ENCODE data around the gene ZFP57. TPM values are rescaled to one million over a fixed set of nuclear protein-coding genes. Genes with fewer than 3 reads are reported as not detected.

ZFP57 gene
- 2.1 TPM for total RNA-seq

DNA sequence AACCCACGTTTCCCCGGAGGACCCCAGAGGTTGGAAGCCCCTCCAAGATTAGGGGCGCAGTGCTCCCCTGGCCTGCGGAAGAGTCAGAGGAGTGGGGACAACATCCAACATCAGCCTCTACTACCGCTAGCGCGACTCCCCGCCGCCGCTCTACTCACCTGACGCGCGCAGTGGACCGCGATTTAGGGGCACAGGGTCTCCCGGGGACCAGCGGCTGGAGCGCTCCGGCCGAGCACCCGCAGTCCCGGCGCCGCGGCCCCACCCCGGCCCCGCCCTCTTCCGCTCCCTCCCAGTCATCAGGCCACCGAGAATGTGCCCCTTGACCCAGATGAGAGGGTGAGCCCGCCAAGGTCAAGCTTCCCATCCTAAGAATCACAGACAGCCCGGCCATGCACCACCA lies at the start of gene ZFP57:
ZFP57 (minus strand) TSS at position 249 of the 400 bp plus-strand sequence. CDS start 4,149 bp downstream, outside the sequence.
- ATAC-seq: no peak

DNA sequence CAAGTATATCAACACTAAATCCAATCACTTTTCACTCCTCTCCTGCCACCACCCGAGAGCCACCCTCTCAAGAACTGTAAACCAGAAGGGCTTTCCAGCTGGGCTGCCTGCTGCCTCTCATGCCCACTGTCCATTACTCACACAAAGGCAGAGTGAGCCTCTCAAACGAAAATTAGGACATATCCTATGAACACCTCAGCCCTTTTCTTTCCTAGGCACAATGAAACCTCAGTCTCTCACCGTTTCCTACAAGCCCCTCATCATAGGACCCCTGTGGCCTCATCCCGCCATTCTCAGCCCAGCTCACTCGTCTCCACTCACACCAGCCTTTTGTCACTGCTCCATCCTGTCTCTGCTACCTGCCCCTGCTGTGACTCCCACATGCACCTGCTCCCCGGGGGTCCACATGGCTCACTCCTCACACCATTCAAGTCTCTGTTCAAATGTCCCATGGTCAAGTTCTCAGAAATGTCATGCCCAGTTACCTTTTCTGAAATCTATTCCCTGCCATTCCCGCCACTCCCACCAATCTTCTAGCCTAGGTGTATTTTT lies 49.7 kb upstream of the ZFP57 start:
- no peak for ATAC-seq

DNA sequence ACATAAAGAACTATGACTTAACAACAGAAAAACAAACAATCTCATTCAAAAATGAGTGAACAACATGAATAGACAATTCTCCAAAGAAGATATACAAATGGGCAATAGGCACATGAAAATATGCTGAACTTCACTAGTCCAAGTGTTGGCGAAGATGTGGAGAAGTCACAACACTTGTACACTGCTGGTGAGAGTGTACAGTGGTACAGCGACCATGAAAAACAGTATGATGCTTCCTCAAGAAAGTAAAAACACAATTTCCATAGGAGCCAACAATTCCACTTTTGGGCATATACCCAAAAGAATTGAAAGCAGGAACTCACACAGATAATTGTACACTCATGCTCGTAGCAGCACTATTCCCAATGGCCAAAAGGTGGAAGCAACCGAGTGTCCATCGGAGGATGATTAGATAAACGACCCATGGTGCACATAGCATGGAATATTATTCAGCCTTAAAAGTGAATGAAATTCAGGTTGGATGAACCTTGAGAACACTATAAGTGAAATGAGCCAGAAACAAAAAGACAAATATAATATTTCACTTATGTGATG lies 48.9 kb upstream of the ZFP57 start:
- no peak for ATAC-seq

DNA sequence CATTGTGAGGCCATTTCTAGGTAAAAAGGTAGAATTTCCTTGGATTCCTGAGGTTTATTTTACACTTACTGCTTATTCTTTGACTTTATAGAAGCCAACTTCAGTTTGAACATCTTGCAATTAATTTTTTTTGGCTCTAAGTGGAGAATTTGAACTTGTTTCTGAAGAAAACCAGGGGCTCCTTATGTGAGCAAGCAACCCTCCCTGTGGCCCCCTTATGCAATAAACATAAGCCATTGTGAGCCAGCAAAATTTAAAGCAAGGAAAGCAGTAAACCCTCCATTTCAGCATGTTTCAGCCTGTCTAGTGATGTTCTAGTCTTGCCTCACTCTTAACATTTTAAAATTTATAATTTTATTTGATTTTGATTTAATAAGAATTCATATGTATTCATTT lies 47.9 kb upstream of the ZFP57 start:
- ATAC-seq: no peak

DNA sequence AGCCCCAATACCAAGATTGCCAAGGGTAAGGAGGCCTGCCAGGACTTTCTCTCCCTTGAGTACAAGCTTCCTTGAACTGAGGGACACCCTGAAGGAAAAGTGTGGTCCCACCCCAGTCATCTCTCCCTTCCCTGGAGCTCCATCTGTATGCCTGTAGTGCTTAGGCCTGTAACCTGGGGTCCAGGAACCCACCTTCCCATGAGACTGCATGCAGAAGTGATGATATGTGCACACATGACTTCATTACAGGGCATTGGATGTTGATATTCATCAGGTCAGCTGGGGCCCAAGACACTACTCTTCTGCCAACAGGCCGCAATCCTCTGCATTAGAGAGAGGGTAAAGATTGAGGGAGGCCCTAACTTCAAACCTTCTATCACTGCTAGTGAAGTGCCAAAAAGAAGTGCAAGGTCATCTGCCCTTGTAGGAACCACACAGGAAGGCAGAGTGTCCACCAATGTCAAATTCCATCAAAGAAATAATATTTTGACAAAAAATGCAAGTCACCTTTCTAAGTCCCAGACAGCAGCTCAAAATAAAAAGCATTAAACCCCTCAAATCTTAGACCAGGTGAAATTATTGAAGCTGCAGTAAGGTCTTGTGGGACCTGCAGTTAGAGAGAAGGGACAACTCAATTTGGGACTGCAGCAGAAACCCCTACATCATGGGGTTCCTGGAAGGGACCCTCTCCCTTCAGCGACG lies 47.4 kb upstream of the ZFP57 start:
- no peak for ATAC-seq

DNA sequence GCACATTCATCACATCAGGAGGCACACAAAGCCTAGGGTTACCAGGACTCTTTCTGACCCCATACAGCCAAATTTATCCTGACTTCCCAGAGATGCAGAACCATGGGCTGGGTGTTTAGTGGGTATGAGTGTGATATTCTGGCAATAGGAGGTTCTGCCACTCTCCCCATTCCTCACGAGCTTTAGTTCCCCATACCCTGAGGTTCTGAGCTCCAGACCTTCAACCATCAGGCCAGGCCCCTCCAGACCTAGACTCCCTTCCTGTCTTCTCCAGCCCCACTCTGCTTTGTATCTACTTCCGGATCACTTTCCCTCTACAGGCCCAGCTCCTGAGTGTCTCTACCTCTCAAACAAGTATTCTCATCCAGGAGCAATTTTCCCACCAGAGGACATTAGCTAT lies 46.7 kb upstream of the ZFP57 start:
- ATAC-seq: no peak

DNA sequence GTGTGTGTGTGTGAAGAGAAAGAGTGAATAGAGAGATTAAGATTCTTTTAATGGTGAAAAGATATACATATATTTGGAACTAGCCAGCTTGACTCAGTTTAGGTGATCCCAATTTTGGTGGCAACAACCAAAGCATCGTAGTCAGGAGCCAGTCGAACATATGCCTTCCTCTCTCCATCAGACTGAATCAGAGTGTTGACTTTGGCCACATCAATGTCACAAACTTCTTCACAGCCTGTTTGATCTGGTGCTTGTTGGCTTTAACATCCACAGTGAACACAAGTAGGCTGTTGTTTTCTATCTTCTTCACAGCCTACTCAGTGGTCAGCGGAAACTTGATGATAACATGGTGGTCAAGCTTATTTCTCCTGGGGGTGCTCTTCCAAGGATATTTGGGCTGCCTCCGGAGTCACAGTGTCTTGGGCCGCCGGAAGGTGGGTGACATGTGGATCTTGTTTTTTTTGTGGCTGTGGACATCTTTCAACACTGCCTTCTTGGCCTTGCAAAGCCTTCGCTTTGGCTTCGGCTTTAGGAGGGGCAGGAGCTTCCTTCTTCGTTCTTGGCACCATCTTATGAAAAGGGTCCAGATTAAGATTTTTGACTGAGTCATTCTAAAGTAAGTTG lies 45.7 kb upstream of the ZFP57 start:
- ATAC-seq: no peak

DNA sequence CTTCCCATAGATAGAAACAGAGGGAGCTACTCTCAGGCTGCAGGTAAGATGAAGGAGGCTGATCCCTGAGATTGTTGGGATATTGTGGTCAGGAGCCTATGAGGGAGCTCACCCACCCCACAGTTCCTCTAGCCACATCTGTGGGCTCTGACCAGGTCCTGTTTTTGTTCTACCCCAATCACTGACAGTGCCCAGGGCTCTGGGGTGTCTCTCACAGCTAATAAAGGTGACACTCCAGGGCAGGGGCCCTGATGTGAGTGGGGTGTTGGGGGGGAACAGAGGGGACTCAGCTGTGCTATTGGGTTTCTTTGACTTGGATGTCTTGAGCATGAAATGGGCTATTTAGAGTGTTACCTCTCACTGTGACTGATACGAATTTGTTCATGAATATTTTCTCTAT lies 45.0 kb upstream of the ZFP57 start:
- no peak for ATAC-seq

DNA sequence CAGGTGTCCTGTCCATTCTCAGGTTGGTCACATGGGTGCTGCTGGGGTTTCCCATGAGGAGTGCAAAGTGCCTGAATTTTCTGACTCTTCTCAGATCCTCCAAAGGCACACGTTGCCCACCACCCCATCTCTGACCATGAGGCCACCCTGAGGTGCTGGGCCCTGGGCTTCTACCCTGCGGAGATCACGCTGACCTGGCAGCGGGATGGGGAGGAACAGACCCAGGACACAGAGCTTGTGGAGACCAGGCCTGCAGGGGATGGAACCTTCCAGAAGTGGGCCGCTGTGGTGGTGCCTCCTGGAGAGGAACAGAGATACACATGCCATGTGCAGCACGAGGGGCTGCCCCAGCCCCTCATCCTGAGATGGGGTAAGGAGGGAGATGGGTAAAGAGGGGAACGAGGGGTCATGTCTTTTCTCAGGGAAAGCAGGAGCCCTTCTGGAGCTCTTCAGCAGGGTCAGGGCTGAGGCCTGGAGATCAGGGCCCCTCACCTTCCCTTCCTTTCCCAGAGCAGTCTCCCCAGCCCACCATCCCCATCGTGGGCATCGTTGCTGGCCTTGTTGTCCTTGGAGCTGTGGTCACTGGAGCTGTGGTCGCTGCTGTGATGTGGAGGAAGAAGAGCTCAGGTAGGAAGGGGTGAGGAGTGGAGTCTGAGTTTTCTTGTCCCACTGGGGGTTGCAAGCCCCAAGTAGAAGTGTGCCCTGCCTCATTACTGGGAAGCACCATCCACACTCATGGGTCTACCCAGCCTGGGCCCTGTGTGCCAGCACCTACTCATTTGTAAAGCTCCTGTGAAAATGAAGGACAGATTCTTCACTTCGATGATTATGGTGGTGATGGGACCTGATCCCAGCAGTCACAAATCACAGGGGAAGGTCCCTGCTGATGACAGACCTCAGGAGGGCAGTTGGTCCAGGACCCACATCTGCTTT lies 44.3 kb upstream of the ZFP57 start:
- no peak for ATAC-seq

DNA sequence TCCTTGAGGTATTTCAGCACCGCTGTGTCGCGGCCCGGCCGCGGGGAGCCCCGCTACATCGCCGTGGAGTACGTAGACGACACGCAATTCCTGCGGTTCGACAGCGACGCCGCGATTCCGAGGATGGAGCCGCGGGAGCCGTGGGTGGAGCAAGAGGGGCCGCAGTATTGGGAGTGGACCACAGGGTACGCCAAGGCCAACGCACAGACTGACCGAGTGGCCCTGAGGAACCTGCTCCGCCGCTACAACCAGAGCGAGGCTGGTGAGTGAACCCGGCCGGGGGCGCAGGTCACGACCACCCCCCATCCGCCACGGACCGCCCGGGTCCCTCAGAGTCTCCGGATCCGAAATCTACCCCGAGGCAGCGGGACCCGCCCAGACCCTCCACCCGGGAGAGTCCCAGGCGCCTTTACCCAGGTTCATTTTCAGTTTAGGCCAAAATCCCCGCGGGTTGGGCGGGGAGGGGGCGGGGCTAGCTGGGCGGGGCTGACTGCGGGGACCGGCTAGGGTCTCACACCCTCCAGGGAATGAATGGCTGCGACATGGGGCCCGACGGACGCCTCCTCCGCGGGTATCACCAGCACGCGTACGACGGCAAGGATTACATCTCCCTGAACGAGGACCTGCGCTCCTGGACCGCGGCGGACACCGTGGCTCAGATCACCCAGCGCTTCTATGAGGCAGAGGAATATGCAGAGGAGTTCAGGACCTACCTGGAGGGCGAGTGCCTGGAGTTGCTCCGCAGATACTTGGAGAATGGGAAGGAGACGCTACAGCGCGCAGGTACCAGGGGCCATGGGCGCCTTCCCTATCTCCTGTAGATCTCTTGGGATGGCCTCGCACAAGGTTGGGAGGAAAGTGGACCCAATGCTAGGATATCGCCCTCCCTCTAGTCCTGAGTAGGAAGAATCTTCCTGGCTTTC lies 43.0 kb upstream of the ZFP57 start:
- ATAC-seq: peak; percentile 53

DNA sequence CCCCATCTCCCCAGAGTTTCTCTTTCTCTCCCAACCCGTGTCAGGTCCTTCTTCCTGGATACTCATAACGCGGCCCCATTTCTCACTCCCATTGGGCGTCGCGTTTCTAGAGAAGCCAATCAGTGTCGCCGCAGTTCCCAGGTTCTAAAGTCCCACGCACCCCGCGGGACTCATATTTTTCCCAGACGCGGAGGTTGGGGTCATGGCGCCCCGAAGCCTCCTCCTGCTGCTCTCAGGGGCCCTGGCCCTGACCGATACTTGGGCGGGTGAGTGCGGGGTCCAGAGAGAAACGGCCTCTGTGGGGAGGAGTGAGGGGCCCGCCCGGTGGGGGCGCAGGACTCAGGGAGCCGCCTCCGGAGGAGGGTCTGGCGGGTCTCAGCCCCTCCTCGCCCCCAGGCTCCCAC lies 42.3 kb upstream of the ZFP57 start, which contains the start of gene HLA-F:
HLA-F (plus strand) TSS at position 173 of the 404 bp plus-strand sequence; CDS start at position 203, 30 bp downstream.
- ATAC-seq: peak; percentile 91

DNA sequence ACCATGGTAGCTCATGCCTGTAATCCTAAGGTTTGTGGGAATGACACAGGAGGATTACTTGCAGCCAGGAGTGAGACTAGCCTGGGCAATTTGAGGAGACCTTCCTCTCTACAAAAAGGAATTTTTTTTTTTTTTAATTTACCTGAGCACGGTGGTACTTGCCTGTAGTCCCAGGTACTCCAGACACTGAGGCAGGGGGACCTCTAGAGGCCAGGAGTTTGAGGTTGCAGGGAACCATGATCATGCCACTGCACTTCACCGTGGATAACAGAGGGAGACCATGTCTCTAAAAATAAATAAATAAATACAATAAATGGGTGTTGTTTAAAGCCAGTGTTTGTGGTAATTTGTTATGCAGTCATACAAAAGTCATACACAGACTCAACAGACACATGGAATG lies 39.9 kb upstream of the ZFP57 start:
- ATAC-seq: no peak

DNA sequence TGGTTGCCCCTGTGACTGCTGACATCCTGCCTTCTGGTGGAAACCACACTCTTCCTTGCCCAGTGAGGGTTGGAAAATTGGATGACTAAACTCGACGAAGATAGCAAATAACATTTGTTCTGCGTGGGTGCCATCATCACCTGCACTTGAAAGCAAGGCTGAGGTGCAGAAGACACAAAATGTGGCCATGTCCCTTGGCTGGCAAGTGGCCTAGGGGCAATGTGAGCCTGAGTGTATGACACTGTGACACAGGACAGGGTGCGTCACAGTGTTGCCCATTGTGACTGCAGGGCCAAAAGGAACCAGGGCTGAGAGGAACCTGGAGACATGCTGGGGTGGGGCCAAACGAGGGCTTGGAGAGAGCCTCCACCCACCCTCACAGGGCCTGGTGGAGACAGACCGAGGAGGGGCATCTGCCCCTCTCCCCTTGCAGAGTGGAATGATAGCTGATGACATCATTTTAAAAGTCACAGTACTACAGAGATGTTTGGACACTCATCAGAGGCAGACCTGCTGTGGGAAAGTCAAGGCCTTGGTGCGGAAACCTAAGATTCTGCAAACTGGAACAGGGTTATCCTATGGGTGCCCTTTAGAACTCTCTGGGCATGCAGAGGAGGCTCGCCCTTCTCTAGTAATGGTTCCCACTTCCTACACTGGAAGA lies 29.5 kb upstream of the ZFP57 start:
- no peak for ATAC-seq

DNA sequence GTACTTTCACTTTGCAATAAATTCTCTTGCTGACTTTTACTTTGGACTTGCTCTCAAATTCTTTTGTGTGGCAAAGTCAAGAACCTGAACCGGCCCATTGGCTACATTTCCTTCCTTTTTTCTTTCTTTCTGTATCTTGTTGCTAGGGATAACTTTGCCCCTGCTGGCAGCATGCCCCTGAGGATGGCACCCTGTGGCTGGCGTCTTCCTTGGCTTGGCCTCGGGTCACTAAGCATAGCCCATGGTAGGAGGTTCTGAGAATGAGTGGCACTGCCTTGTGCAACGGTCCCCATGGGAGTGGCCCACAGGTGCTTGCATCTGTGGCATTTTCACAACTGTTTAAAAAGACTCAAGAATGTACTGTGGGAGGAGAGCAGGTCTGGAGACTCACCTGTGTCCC lies 28.2 kb upstream of the ZFP57 start:
- ATAC-seq: no peak

DNA sequence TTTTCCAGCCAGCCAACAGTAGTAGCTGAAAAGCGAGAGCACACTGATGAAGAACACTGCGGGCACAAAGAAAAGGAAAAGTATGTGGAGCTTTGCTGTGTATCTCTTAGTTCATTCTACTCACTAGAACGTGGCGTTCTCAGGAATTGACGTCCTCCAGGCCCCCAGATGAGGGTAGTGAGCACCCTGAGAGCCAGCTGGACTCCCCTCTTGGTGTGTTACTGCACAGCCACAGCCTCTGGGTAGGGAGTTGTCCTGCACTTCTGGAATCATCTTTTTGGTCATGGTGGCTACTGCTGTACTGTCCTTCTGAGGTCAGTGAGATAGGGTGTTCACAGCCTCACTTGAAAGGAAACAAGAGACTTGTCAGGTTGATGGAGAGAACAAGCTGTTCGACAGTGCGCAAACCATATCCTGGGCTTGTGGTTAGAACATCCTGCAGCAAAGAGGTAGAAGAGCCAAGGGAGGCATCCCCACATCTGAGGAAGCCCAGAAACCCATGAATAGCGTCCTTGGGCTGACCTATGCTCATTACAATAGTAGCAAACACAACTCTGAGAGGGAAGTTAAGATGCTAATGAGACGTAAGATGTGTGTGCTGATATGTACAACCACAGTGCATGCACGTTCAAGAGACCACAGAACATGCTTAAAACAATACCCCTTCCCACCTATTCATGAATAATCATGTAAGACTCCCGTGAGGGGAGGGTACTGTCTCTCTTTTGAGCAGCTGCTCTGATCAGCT lies 27.7 kb upstream of the ZFP57 start:
- no peak for ATAC-seq

DNA sequence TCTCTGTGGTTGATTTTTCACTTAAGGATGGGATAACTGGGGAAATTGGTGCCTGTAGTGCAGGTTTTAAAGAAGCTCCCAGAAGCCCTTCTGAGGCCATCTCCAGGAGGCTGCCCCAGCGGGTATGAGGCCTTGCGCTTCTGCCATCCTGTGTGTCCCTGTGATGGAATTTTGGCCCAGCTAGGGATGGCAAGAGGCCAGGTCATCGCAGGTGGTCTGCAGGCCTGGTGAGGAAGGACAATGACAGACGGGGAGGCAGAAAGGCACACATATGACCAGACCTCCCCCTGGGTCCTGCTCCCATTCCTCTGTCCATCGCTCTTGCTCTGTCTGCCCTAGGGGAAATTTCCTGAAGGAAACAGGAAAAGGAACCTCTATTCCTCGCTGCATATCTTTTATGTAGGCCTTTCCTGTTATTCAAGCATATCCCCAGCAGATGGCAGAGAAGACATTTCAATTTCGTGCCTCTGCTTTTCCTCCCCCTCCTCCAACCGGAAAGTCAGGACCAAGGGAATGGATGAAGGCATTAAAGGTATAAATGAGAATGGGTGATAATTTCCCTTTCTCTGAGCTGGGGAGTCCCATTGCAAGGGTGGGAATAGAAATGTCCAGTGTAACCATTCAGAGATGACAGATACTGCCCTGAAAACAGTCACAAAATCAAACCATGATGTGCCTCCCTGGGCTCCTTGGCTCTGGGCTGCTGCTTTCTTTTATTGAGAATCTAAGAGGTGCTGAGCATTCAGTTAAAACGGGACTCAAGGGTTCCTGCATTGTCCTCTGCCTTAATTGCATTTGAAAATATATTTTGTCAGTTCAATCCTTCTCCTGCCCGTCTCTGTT lies 24.7 kb upstream of the ZFP57 start:
- peak; percentile 47 for ATAC-seq

DNA sequence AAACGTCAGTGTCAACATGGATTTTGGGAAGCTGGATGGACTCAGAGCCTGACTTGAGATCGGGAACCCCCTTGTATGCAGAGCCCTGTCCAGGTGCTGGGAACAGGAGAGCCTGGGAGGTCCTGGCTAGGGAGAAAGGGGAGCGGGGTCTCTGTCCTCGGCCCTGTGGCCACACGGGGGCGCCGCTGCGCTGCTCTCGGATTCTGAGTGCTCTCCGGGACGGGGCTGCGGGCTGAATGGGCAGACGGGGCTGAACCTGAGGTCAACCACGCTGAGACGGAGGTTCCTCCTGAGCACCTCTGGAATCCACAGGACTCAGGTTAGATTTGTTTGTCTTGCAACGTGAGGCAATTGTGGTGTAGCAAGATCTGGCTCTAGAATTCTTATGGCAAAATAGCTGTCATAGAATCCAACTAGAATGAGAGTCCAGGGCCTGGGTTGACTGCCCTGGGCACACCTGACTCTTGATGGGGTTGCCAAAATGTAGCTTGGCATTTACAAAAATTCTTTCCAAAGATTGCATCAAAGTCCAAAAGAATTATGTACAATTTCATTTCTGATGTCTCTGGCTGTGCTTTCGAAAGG lies 21.7 kb upstream of the ZFP57 start:
- no peak for ATAC-seq
